RPMI8226 (cell line): ENCODE results near the gene ABCF3.

Experiments
- DNase-seq: peaks from one replicate; pipeline ENCODE4 v3.0.0-alpha.2; 2015

Gene ABCF3

DNA sequence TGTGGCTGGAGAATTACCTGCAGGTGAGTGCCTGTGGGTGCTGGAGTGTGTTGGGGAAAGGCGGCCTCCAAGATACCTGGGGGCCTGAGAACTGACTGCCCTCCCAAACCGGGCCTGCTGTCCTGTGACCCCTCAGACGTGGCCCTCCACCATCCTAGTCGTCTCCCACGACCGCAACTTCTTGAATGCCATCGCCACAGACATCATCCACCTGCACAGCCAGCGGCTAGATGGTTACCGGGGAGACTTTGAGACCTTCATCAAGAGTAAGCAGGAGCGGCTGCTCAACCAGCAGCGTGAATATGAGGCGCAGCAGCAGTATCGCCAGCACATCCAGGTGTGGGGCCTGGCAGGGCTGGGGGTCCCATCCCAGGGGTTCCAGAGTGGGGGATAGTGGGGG, 3.4 kb downstream of the ABCF3 start:
- DNase-seq, result no peak

DNA sequence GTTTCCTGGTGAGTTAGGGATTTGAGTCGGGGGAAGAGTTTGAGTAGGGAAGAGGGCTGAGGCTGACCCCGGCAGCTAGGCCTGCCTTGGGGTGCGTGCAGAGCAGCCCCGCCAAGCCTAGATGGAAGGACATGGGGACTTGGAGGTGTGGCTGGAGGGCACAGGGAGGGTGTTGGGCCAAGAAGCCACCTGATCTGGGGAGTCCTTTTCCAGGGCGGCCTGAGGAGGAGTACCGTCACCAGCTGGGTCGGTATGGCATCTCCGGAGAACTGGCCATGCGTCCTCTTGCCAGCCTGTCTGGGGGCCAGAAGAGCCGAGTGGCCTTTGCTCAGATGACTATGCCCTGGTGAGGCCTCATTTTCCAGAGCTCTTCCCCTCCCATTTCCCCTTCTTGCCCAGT, 6.9 kb downstream of the ABCF3 start:
- DNase-seq, result no peak

DNA sequence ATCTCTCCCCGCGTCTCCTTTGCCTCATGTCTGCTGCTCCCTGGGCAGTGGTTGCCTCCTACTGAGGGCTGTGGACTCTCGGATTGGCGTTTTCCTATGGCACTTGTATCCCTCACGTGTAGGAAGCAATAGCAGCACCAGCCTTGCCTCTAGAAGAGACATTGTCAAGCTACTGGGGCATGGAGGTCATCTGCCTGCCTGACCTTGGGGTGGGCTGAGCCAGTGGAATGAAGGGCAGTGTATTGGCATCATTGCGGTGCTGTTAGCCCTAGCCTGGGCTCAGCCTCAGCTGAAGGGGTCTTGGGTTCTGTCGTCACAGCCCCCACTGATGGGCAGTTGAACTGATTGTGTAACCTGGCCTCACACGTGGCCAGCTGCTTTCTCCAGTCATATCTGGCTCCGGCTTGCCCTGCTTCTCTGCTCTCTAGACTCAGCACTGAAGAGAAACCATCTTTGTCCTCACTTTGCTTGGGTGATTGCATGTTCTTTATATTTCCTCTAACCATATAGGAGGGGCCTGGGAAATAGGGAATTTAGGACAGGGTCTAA, 8.1 kb downstream of the ABCF3 start:
- no peak for DNase-seq

DNA sequence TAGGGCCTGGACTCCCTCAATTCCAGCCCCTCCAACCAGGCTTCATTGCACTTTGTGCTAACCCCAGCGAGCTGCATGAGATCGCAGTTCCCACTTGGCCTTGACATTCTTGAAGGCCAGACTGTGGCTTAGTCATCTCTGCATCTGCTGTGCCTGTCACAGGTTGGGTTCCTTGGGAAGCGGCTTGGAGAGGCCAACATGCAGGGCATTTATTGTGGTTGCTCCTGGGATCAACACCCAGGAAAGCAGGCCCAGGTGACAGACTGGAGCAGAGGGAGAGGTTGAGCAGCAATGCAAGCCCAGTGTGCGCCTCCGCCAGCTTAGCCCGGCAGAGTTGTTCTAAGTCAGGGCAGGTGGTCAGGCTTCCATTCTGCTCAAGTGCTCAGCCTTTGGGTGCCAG, 10.5 kb downstream of the ABCF3 start:
- no peak for DNase-seq

DNA sequence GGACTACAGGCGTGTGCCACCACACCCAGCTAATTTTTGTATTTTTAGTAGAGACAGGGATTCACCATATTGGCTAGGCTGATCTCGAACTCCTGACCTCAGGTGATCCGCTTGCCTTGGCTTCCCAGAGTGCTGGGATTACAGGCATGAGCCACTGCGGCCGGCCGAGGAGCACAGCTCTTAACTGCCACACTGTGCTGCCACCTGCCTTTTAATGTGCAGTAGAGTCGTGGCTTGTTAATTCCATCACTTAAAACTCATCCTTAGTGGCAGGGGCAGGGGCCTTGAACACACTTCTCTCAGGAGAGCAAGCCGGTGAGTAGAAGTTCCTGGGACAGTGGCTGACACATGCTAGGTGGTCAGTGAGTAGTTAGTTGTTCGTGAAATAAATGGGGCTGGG, 12.5 kb downstream of the ABCF3 start:
- DNase-seq, result no peak

DNA sequence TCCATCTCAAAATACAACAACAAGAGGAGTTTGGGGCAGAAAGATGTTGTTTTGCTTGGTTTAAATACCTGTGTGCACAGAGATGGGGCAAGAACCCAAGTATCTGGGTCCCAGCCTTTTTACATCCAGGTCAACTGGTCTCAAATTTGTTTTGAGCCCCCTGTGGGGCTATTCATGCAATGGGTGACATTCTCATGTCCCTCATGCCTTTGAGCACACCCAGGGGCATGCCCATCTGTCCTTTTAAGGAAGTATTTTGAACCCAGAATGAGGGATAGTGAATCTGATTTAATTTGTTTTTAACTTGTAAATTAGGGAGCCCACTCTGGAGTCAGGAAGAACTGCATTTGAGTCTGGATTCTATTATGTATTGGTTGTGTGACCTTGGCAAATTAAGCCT, 14.8 kb downstream of the ABCF3 start:
- no peak for DNase-seq

DNA sequence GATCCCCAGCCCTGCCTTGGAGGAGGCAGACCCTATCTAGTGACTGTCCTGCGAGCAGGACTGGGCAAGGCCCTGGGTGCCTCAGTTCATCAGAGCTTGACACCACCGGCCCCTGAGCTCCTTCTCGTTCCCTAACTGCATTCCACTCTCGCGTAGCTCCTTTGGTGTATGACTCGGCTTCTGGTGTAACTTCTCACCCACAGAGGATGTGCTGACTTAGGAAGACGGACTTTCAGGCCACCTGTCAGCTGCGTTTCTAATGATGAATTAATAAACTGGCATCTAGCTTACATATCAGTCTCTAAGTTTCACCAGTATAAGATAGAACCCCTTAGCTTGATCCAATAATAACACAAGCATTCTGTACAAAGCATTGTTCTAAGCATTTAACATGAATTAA, 17.5 kb downstream of the ABCF3 start:
- DNase-seq, result peak; percentile 51

DNA sequence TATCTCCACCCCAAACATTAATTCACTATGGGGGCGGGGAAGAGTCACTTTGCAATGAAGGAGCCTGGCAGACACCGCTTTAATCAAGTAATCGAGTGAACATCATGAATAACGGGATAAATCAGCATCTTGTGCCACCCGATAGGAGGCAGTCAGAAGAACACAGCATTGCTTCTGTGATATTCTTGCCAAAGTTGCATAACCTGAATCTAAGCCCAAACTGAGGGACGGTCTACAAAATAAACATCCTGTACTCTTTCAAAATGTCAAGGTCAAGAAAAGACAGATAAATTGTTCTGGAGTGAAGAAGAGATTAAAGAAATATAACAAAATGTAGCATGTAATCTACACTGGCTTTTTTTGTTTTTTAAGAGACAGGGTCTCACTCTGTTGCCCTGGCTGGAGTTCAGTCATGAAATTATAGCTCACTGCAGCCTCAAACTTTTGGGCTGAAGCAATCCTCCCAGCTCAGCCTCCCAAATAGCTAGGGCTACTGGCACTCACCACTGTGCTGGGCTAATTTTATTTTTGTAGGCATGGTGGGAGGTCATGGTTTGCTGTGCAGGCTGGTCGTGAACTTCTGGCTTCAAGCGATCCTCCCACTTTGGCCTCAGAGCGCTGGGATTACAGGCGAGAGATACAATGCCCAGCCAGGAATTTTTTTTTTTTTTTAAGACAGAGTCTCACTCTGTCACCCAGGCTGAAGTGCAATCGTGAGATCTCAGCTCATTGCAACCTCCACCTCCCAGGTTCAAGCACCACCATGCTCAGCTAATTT, 23.3 kb downstream of the ABCF3 start:
- DNase-seq, result no peak

DNA sequence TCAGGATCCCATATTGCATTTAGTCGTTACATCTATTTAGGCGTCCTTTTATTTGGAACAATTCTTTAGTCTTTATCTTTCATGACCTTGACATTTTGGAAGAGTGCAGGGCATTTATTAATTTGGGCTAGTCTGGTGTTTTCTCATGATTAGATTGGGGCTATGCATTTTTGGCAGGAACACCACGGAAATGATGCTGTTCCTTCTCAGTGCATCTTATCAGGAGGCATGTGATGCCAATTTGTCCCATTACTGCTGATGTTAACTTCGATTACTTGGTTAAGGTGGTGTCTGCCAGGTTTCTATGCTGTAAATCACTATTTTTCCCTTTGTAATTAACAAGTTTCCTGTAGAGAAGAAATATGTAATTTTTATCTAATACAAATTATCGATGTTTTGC, 25.3 kb downstream of the ABCF3 start:
- DNase-seq, result no peak

DNA sequence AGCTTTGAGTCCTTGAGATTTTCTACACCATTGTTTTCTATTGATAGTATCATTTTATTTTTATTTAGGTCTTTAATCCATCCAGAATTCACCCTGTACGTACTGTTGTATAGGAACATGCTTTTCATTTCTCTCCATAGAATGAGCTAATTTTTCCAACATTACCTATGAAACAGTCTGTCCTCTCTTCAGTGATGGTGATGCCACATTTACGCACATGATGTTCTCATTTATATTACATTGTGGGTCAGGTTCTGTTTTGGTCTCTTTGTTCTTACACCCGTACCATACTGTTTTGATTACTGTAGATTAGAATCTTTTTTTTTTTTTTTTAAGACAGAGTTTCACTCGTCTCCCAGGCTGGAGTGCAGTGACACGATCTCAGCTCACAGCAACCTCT, 25.7 kb downstream of the ABCF3 start:
- no peak for DNase-seq

DNA sequence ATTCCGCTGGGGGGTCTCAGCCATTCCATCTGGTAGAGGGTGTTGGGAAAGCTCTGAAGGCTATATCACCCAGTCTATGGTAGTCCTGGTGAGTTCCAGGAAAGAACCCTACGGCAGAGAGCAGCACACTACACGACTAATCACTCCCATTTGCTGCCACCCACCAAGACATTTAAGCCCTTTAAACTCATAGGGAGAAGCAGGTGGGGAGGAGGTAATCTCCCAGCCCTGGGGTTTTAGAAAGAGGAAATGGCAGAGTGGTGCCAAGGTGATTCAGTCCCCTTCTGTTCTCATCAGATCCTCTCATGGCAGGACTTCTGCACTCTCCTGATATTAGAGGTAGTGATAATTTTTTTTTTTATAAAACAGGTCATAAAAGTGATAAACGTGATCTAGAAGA, 32.8 kb downstream of the ABCF3 start:
- DNase-seq, result peak; percentile 40

DNA sequence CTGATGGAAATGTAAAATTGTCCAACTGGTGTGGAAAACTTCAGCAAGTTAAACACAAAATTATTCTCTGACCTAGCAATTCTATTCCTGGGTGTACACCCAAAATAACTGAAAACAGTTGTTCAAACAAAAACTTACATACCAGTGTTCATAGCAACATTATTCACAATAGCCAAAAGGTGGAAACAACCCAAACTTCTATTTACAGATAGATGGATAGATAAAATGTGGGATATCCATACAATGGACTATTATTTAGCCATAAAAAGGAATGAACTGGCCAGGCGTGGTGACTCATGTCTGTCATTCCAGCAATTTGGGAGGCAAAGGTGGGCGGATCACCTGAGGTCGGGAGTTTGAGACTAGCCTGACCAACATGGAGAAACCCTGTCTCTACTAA, 36.5 kb downstream of the ABCF3 start:
- no peak for DNase-seq

DNA sequence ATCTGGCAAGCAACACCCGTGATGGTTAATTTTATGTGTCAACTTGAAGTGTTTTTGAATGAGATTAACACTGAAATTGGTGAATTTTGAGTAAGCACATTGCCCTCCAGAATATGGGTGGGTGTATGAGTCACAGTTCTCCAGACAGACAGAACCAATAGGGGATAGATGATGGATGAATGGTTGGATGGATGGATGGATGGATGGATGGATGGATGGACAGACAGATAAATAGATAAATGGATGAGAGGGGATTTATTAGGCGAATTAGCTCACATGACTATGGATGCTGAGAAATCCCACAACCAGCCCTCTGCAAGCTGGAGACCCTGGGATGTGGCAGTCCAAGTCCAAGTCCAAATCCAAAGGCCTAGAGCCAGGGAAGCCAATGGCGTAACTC, 37.9 kb downstream of the ABCF3 start:
- DNase-seq, result no peak

DNA sequence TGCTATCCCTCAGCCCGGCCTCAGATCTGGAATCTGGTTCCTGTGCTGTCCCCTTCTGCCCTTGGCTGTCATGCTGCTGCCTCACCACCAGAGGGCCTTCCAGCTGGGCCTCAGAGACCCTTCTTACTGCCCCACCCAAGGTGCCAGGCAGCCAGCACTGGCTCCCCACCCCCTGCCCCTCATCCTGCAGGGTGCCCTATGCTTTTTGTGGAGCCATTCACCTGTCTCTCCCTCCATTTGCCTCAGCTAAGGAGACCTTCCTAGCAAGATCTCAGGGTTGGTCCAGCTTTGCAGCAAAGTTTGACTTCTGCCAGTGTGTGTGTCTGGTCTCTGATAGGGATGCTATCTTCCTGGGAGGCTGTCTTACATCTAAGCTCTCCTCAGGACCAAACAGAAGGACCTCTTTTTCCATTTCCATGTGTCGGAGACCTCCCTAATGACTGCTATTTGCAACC, 41.5 kb downstream of the ABCF3 start:
- peak; percentile 63 for DNase-seq

DNA sequence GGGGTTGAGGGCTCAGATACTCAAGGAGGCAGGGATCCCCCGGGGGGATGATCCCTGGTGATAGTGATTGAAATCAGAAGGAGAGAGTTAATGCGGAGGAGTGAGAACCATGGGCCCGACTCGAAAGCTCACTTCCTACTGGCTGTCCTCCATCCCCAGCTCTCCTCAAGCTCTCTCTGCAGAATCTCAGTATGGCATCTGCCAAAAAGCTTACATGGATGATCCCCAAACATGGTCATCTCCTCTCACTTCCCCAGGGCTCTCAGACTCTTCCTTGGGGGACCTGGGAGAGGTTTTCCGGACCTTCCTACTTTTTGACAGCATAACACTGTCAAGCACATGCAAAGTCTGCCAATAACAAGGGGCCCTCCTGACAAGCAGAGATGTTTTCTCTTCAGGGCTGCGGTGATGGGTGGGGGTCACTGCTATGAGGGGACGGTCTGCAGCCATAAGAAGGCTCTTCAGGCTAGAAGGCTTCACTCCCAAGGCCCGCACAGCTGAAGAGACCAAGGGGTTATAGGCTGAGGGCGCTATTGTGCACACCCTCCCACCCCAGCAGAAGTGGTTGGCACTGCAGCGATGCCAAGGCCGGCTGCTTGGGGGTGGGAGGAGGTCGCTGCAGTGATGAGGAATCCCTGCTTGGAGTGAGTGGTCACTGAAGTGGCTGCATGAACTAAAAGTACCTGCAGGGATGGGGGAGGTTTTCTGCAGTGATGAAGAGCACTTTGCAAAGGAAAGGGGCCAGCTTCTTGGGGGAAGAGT, 42.6 kb downstream of the ABCF3 start:
- DNase-seq, result no peak

DNA sequence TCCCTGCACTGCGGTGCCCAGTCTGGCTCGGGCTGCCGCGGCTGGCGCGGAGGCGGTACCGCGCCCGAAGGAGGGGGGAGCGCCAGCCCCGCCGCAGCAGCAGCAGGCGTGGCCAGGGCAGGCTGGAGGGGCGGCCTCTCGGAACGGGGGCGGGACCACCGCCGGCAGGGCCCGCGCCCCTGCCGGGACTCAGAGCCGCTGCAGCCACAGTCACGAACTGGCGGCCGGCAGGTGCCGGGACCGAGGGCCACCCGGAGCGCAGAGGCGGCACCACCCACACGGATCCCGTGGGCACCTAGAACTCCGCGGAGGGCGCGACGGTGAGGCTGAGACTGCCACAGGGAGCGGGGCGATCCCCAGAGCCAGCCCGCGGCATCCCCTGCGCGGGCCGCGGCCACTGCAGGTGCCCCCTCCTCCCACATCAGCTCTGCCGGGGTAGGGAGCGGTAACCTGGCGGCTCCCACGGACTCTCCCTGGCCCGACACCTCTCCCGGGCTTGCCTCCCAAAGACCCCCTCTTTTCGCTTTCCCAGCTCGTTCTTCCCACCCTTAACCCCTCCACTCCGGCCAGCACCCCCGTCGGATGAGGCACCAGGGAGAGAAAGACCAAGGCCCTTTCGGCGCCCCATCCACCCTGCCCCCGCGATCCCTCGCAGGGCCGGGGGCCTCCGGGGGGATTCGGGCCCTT, 43.5 kb downstream of the ABCF3 start, which contains the start of gene VWA5B2:
TSS of gene VWA5B2 (plus strand) at position 192 of the 687 bp plus-strand sequence. CDS start 944 bp downstream, outside the sequence.
- peak; percentile 86 for DNase-seq

DNA sequence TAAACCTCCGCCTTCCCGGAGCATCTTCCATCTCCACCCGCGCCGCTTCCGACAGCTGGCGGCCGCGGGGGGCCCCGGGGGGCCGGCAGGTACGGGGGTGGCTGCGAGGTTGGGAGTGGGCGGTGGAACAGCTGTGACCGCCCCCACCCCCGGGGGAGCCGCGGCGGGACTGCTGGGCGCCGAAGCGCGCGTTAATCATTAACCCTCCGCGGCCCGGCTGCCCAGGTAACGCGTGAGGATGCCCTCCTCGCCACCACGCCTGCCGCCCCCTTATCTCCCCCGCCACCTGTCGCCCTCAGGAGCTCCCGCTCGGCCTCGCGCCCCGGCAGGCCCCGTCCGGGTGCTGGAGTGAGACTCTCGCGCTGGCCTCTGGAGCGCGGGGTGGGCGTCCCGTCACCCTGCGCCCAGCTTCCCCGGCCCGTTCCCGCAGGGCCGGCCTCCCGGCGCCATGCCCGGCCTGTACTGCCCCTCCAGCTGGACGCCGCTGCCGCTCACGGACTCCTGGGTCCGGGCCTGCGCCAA, 44.1 kb downstream of the ABCF3 start:
- DNase-seq, result no peak

DNA sequence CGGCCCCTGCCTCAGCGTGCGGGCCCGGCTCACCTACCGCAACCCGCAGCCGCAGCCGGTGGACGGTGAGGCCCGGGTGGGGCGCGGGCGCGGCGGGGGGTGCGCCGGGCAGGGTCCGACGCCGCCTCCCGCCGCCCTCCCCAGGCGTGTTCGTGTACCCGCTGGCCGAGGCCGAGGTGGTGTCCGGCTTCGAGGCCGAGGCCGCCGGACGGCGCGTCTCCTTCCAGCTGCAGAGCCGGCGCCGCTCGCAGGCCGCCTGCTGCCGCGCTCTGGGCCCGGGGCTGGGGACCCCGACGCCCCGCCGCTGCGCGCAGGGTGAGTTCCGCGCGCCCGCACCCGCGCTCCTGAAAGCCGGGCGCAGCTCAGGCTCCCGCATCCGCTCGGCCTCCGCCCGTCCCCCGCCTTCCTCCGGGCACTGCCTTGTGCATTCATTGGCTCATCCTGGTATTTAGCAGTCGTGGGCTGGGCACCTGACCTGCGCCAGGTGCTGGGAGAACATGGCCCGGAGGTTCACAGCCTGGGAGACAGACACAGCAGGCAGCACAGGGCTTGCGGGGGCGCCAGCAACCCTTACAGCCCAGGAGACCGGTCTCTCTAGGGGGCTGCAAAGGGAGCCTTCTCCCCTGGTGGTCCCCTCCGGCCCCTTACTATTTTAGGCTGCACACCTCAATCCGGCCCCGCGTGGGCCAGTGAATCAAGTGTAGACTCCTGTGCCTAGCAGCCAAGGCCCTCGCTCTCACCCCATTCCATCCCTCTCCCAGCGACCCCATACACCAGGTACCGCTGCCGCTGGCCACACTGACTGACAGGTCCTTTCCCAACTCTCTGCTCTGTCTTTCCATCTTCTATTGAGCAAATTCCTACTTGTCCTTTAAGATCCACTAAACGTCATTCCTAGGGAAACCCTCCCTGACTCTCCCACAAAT, 44.9 kb downstream of the ABCF3 start:
- no peak for DNase-seq

DNA sequence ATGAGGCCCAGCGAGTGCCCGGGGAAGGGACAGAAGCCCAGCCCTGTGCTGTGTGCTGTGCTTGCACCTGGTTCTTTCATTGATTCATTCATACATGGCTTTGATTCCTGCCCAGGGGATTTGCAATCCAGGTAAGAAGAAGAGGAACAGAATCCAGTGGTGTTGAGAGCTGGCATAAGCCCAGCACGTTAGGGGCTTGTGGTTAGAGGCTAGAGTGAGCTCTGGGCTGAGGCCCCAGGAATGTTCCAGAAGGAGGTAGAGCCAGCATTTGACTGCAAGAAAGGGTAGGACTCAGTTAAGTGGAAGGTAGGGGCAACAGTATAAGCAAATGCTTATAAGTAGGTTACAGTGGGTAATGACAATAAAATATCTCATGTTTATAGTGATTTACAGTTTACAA, 45.7 kb downstream of the ABCF3 start:
- peak; percentile 76 for DNase-seq

DNA sequence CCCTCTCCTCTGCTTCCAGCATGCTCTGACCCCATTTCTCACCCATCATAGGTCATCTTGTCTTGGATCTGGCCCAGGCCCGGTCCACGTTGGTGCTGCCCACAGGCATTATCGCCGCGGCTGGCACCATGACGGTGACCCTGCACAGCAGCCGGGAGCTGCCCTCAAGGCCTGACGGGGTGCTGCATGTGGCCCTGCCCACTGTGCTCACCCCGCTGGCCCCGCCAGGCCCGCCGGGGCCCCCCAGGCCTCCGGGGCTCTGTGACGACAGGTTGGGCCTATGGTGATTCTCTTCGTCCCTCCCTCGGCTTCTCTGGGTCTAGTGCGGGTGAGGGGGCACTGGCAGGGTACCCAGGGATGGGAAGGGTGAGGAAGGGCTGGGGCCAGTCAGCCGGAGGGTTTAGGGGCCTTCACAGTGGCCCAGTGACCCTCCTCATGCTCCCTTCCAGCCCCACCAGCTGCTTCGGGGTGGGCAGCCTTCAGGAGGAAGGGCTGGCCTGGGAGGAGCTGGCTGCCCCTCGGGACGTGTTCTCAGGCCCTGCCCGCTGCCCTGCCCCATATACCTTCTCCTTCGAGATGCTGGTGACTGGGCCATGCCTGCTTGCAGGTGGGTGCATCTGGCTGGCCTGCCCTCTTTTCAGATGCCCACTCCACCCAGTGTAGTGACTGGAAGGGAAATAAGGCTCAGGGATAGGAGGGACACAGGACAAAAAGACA, 47.3 kb downstream of the ABCF3 start:
- DNase-seq, result no peak

DNA sequence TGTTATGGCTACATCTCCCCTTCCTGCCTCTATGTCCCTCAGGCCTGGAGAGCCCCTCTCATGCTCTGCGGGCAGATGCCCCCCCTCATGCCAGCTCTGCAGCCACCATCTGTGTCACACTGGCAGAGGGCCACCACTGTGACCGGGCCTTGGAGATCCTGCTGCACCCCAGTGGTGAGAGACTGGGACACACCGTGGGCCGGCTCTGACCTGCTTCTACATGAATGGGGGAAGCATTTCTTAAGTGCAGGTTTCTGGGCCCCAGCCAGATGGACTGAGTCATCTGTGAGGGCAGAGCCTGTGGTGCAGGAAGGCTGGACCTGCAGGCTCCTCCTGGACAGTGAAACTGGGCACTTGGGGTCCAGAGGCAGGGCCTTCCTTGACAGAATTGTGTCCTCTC, 48.2 kb downstream of the ABCF3 start:
- DNase-seq, result peak; percentile 83
